ENCODE measurements around the gene PNPLA2.

GRCh38 chr11:861105-861479, 42.4 kb downstream of the PNPLA2 start:
- TF ChIP-seq CTCF (IDR thresholded peaks at IDR 0.05) (no peak), POLR2A (IDR thresholded peaks at IDR 0.05) (no peak), POLR2AphosphoS5 (IDR thresholded peaks at IDR 0.05) (no peak)
